ENCODE data around the gene MYRIP.
"Not testable (repeated sequence)": the region's sequence is repeated elsewhere in the genome, so short reads cannot be mapped to it uniquely, and the experiment has no call there.

The MYRIP gene

DNA sequence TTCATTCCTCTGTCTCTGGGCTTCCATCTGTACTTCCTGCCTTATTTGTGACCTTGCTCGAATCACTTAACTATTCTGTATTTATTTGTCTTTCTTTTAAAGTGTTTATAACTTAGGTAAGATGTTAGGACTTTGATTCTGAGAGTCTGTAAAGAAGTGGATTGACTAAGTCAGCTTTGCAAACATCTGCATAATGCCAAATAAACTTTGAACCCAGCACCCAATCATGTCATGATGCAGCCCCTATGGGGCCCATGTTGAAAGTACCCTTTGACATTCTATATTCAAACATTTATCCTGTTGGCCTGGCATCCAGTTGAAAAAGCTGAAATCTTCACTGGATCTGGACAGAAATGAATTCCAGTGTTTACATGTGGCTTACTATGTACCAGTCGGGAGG is 3.8 kb upstream of the MYRIP start:
- in situ Hi-C loops (cut with MboI; ENCODE audit: low sequenced_read_pairs) = no loop called here

DNA sequence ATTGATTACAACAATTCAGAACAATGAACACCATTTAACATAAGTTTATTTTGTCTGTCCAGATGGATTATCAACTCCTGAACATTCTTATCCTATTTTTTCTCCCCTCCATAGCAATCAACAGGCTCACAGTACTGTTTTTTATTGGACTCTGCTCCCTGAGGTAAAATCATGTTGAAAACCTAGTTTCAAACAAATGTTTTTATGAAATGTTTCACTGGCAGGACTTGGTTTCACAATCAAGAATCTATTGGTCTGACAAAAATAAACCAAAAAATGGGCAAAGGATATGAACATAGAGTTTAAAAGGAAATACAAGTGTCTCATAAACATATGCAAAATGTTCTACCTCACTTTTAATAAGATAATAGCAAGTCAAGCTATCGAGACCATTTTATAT is 2.6 kb upstream of the MYRIP start:
- in situ Hi-C loops (cut with MboI; ENCODE audit: low sequenced_read_pairs) = no loop called here

DNA sequence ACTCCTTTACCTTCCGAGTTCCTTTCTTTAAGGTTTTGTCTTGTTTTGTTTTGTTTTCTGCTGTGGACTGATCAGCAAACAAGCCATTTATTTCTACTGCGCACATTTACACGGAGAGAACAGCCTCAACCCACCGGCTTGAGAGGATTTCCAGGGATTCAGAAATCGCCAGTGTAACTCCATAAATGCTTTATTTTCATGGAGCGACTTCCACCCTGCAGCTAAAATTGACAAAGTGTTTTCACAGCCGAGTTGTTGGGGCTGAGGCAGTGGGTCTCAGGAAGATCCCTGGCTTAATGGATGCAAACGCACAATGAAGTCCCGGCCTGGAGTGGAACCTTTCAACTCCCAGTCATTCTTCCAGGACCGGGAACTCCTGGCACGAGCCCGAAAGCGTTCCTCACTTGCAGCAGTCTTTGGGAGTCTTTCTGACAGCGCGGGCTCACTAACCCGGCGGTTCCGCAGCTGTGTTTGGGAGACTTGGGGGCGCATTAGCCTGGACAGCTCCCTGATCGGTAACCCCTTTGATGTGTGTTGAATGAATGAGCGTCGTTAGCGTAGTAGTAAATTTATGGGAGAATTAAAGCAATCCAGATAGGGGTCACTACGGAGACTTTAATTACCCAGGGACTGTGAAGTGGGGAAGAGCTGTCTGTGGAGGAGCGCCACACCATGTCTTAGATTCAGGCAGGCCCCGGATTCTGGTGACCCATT is 785 bp upstream of the MYRIP start:
- in situ Hi-C loops (cut with MboI; ENCODE audit: low sequenced_read_pairs) = no loop called here

DNA sequence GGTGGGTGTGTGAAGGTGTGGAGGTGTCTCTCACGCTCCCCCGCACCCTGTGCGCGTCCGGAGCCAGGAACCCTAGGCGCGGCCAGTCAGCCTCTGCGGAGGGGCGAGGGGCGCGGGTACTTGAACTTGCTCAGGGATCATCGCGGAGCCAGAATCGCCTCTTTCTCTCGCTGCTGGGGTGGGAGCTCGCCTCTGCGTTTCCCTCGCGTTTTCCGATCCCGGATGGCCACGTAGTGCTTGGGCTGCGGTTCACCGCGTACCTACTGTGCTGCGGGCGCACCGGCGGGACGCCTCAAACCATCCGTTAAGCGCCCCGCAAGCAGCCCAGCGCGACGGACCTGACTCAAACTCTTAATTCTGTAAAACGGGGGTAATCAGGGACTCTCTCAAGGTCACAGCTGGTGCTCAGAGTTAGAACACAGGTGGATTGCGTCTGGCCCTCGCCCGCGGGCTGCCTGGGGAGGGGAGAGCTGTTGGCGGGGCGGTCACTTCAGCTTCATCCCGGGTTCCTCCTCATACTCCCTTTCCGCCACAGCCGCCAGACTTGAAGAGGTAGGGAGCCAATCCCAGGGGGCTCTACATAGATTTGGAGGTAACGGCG is 686 bp downstream of the MYRIP start:
- in situ Hi-C loops (cut with MboI; ENCODE audit: low sequenced_read_pairs) = no loop called here

DNA sequence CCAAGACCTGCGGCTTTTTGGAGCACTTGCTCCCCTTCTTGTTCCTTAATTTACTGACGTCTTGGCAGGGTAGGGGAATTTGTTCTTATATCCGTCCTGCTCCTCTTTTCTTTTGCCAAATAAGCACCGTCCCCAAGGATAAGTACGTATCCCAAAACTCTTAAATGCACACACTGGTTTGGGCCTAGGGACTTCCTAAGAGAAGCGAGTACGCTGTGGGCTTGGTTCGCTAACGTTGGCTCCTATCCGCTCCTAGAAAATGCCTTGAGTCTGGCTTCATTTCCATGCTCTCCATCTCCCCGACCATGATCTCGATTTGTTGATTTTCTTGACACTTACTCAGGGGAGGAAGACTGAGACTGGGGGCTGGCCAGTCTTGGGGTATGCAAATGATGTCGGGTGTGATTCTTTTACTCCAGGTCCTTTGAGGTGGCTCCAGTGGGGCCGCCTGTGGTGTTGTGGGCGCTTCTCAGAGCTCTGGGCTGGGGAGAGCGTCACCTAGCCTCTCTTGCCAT is 1.3 kb downstream of the MYRIP start:
- in situ Hi-C loops (cut with MboI; ENCODE audit: low sequenced_read_pairs) = no loop called here

DNA sequence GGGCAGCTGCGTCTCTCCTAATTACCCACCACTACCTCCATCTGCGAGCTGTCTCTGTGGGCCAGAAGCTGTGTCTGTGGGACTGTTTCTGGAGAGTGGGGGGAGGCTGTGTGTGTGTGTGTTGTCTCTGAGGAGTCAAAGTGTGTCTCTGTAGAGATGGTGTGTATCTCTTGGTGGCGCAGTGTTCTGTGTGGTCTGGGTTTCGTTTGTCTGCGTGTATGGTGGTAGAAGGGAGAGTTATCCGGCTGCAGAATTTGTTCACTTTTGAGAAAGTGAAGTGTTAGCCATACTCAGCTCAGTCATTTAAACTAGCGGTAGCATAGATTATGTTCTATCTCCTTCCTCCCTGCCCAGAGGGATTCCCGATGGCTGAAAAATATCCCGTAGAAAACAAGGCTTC is 2.2 kb downstream of the MYRIP start:
- in situ Hi-C loops (cut with MboI; ENCODE audit: low sequenced_read_pairs) = no loop called here

DNA sequence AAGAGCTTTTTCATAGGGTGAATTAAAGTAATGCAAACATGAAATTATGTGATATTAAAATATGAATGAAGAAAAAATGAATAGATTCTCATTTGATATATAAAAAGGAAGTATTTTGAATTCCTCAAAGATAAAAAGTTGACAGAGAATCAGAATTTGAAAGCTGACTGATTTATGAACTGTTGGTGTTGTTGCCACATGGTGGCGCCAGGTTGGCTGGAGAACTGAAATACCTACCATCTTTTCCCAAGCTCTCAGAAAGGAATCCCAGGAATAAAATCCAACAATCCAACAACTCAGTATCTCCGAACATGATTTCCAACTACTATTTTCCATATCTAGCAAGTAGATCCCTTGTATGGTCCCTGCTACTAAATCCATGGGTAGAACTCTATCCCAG is 3.1 kb downstream of the MYRIP start:
- in situ Hi-C loops (cut with MboI; ENCODE audit: low sequenced_read_pairs) = no loop called here

DNA sequence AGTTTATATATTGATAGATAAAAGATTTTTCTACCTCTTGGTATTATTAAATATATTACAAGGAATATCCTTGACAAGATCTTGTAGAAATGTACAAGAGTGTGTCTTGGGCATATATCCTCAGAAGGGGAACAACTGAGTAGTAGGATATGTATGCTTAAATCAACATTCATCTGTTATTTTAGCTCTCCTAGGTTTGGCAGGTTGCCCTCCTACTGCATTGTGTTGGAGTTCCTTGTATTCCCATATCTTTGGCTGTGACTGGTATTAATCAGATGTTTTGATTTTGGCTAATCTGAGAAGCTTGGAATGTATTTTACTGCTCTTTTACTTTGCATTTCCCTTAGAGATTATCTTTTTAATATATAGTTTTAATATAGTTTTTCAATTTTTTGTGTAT is 4.6 kb downstream of the MYRIP start:
- in situ Hi-C loops (cut with MboI; ENCODE audit: low sequenced_read_pairs) = no loop called here

DNA sequence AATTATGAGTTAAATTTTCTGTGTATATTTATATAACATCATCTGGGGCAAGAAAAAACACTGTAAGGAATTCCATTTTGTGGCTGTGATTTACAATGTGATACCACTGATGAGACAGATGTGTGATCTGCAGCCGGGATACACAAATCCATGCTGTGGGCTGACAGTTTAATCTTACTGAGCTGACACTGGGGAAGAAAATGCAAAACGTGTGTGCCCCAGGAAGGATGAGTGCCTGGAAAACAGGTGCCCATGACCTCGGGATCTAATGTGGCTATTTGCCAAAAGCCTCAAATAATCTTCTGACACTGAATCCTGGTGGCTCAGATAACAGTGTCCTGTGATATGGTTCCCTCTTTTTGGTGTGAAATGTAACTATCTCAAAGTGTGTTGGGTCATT is 10.5 kb downstream of the MYRIP start:
- in situ Hi-C loops (cut with MboI; ENCODE audit: low sequenced_read_pairs) = no loop called here

DNA sequence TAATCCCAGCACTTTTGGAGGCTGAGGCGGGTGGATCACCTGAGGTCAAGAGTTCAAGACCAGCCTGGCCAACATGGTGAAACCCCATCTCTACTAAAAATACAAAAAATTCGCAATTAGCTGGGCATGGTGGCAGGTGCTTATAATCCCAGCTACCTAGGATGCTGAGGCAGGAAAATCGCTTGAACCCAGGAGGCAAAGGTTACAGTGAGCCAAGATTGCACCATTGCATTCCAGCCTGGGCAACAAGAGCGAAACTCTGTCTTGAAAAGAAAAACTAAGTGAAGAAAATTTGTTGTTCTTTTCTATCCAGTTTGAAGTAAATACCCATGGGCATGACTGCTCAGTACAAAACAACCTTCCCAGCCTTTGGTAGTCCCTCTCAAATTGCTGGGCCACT is 24.4 kb downstream of the MYRIP start:
- in situ Hi-C loops (cut with MboI; ENCODE audit: low sequenced_read_pairs) = not testable (repeated sequence)

DNA sequence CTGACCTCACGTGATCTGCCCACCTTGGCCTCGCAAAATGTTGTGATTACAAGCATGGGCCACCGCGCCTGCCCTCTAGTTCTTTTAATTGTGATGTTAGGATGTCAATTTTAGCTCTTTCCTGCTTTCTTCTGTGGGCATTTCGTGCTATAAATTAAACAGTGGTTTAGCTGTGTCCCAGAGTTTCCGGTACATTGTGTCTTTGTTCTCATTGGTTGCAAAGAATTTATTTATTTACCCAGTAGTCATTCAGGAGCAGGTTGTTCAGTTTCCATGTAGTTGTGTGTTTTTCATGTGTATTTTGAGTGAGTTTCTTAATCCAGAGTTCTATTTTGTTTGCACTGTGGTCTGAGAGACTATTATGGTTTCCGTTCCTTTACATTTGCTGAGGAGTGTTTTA is 30.1 kb downstream of the MYRIP start:
- in situ Hi-C loops (cut with MboI; ENCODE audit: low sequenced_read_pairs) = no loop called here

DNA sequence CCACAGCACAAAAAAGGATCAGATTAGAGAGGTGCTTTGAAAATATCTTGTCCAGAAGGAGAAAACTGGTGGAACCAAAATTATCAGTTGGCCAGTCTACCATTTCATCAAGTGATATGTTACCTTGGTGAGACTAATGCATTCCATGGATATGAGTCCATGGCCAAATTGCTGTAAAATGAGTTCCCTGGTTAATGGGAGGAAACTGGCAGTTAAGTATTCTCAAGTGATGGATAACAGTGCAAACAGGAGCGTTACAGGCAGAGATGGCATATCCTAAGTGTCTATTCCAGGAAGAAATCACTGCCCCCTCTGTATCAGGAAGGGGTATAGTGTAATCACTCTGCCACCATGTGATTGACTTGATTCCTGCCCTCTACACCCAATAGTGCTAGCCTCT is 34.0 kb downstream of the MYRIP start:
- in situ Hi-C loops (cut with MboI; ENCODE audit: low sequenced_read_pairs) = no loop called here

DNA sequence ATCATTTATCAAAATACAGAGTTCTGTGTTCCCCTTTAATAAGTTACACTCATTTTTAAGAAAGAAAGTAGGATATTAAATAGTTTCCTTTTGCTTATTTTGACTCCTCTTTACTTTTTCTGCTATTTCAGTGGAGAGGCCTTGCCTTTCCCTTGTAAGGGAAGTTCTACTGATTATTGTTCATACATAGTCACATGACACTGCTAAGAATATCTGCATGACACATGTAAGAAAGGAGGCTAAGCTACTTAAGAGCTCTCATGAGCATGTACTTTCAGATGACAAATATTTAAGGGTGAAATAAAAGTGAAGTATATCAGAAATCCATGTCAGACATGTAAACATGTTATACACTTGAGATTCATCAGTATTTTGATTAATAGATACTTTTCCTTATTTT is 39.0 kb downstream of the MYRIP start:
- in situ Hi-C loops (cut with MboI; ENCODE audit: low sequenced_read_pairs) = no loop called here

DNA sequence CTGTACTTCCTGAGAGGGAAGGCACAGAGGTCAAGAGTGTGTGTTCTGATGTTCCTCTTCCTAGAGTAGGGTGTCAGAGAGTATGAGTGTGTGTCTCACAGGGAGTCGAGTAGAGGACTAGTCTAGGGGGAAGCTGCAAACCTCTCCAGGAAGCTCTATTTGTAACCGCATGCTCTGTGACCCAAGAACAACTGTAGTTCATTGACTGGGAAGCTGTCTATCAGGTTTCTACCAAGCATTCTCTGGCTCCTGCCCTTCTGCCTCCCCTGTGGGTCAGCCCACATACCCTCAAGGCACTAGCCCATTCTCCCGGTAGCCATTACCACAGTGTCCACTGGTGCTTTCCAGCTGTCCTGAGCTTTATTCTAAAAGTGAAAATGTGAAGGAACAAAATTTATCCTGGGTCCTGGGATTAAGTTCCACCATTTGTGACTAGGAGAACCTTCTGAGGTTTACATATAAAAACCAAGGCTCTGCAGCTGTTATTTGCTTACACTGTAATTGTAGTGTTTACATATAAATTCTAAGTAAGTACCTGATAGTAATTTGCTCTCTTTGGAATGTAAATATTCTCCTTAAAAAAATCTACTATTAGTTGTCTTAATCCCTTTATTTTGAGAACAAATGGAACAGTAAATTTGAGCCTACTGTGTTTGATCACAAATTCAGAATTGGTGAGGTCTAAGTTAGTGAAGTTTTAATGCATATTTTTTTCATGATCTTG is 40.7 kb downstream of the MYRIP start:
- in situ Hi-C loops (cut with MboI; ENCODE audit: low sequenced_read_pairs) = no loop called here

DNA sequence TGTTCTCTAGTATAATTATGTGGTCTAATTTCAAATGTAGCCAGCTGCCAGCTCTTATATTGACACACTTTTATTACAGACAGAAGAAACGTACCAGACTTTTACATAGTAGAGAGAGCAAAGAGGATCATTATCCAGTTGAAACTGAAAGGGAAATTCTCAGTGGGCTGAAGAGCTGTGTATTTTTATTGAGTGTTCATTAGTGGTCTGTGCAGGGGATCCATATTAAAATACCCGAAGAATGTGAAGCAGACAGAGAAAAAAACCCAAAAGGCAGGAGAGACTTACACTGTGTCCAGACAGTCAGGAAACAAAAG is 41.3 kb downstream of the MYRIP start:
- in situ Hi-C loops (cut with MboI; ENCODE audit: low sequenced_read_pairs) = no loop called here

DNA sequence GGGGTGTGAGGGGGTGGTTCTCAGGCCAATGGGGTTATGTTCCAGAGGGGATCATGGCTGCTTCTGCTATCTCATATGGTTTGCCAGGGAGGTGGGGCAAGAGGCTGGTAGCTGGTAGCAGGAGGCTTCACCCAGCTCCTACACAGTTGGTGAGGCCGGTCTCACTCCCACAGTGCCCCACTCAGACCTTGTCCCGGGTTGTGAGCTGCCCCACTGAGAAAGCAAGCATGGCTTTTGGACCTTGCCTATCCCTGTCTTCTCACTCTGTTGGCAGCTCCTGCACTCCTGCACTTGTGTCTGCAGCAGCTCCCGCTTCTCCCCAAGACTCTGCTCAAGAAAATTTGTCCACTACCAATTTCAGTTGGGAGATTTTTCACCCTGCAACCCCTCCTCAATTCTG is 46.1 kb downstream of the MYRIP start:
- in situ Hi-C loops (cut with MboI; ENCODE audit: low sequenced_read_pairs) = no loop called here

DNA sequence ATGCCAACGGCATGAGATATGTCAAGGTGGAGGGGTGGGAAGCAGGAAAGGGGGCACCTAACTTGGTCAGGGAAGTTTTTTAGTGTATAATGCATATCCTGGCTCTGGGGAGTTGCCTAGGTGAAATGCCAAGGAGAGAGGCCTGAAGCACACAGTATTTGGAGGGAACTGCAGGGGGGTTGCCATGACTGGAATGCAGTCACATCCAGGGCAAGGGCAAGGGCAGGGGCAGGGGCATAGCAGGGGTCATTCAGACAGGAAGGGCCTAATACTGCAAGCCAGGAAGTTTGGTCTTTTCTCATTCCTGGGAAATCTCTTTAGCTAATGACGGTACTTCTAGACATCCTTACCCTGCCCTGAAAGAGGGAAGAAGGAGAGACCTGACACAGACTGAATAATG is 60.5 kb downstream of the MYRIP start:
- in situ Hi-C loops (cut with MboI; ENCODE audit: low sequenced_read_pairs) = no loop called here

DNA sequence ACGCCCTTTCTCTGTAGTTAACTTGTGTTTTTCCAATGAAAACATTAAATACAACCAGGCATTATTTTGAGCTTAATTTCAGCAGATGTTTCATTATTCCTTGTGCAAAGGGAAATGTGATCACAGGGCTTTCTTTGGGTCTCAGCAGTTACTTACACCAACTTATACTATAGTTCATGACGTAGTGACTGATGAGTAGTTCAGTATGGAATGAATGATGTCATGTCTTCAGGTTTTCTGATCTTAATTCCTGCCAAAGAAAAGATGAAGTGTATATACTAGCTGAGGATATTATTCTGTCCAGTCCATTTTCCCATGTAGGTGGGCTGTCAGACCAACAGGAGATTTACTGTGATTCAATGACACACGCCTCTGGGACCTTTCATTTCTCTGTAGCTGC is 61.3 kb downstream of the MYRIP start:
- in situ Hi-C loops (cut with MboI; ENCODE audit: low sequenced_read_pairs) = no loop called here

DNA sequence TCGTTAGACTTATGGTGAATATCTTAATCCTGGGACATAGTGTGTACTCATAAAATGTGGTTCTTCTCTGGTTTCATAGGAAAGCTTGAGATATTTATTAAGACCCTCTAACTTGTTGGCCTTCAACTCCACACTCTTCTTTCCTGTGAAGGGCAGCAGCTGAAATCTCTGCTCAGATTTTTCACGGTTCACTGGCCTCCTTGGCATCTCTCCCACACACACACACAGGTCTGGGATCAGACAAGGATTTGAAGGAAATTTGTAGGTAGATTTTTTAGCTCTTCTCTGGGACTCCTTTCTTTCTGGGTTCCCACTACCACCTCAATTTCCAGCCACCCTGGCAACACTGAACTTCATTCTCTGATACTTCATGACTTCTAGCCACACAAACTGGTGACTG is 70.2 kb downstream of the MYRIP start:
- in situ Hi-C loops (cut with MboI; ENCODE audit: low sequenced_read_pairs) = no loop called here

DNA sequence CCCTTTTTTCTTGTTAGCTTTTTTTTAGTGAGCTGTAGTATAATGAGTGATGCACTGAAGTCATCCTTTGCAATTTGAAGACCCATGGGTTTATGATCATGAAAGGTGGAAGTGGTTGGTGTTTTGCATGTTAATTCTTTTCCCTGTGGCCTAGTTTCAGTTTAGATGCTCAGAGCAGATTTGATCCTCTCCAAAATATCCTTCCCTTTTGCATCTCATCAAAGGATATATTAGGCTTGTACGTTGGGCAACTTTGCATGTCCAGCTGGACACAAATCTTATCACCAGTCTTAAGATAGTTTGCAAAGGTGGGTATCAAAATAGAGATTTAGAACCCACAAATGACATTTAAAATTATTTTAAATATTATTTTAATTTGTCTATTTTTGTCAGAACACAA is 72.7 kb downstream of the MYRIP start:
- in situ Hi-C loops (cut with MboI; ENCODE audit: low sequenced_read_pairs) = no loop called here

DNA sequence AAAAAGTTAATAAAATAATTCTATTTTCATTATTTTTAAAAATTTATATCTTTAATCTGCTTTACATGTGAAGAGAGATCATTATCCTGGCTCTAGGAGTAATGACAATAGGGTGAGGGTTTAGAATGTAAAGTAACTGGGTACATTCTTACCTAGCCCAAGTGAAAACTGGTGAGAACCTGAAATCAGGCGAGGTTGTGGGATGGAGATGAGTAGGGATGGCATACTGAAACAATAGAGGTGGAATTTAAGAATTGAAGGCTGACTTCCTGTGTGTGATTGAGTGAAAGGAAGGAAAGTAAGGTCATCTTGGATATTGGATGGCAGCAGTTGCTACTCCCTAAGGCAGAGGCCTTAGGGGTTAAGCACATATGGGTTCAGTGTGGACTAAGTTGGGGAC is 82.7 kb downstream of the MYRIP start:
- in situ Hi-C loops (cut with MboI; ENCODE audit: low sequenced_read_pairs) = no loop called here

DNA sequence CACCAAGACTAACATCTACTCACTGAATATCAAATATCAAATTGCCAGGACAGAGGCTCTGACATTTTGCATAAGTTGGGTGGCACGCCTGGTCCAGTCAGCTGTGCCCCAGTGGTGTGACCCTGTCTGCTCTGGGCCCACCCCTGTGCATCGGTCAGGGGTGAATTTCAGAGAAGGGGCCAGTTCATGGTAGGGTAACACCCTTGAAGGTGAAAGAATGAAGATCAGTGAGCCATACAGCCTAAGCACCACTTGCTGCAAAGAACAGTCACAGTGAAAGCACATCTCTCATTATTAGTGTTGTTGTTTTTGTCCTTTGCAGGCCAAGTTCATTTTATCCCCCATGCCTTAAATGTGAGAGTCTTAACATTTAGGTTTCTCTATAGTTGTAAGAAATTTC is 86.8 kb downstream of the MYRIP start:
- in situ Hi-C loops (cut with MboI; ENCODE audit: low sequenced_read_pairs) = no loop called here
